UCSD-AML1 (cell line): ENCODE measurements around the gene MAPK9.

Experiments
- DNase-seq: peaks from one replicate; lab custom pipeline; 2025; ENCODE audit not compliant: unreplicated experiment; lab: John Stamatoyannopoulos, UW

Gene MAPK9

GRCh38 chr5:180208038-180208434 lies 83.8 kb downstream of the MAPK9 start:
- no peak for DNase-seq

- no peak for DNase-seq
Measured at GRCh38 chr5:180207593-180207992, 84.3 kb downstream of the MAPK9 start.

- no peak for DNase-seq
Measured at GRCh38 chr5:180206993-180207392, 84.9 kb downstream of the MAPK9 start.

GRCh38 chr5:180205916-180206315 lies 86.0 kb downstream of the MAPK9 start:
- no peak for DNase-seq

GRCh38 chr5:180204276-180204819 lies 87.5 kb downstream of the MAPK9 start:
- no peak for DNase-seq

GRCh38 chr5:180202939-180203573 lies 88.8 kb downstream of the MAPK9 start:
- DNase-seq = no peak

- no peak for DNase-seq
Measured at GRCh38 chr5:180201051-180201987, 90.6 kb downstream of the MAPK9 start.

GRCh38 chr5:180199390-180199789 lies 92.5 kb downstream of the MAPK9 start:
- no peak for DNase-seq

GRCh38 chr5:180198208-180198607 lies 93.7 kb downstream of the MAPK9 start:
- no peak for DNase-seq

- DNase-seq = no peak
Measured at GRCh38 chr5:180197016-180197702, 94.7 kb downstream of the MAPK9 start.

- no peak for DNase-seq
Measured at GRCh38 chr5:180194410-180195345, 97.2 kb downstream of the MAPK9 start.

- DNase-seq = no peak
Measured at GRCh38 chr5:180193749-180194375, 98.0 kb downstream of the MAPK9 start.

- DNase-seq = no peak
Measured at GRCh38 chr5:180191716-180192115, 100.2 kb downstream of the MAPK9 start.

- no peak for DNase-seq
Measured at GRCh38 chr5:180187767-180188166, 104.1 kb downstream of the MAPK9 start.
